GM20000 (cell line): ENCODE results near the gene MPP4.
"Not testable (repeated sequence)": the region's sequence is repeated elsewhere in the genome, so short reads cannot be mapped to it uniquely, and the experiment has no call there.

Experiments used
- DNase-seq: peaks from one replicate; pipeline ENCODE4 v3.0.0; 2012; ENCODE audit warnings: low spot score
- TF ChIP-seq, protein P1 (sequence below): IDR thresholded peaks from 2 replicates; pipeline ENCODE4 v1.5.1; 2012; ENCODE audit warnings: mild to moderate bottlenecking, control low read depth; ENCODE audit errors: extremely low read depth, missing control alignments

MPP4 gene

DNA sequence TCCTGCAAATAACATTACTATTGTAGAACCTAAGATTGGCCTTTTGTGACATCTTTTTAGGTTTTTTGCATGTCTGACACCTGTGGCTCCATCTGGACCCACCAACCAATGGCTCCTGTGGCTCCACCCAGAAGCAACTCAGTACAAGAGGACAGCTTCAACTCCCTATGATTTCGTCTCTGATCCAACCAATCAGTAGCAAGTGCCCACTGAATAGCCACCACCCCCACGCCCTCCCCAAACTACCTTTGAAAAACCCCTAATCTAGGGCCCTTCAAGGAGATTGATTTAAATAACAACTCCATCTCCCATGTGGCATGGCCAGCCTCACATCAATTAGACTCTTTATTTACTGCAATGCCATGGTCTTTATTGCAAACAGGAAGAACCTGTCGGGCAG is 23.6 kb downstream of the MPP4 start:
- DNase-seq: no peak
- TF ChIP-seq, protein P1, sequence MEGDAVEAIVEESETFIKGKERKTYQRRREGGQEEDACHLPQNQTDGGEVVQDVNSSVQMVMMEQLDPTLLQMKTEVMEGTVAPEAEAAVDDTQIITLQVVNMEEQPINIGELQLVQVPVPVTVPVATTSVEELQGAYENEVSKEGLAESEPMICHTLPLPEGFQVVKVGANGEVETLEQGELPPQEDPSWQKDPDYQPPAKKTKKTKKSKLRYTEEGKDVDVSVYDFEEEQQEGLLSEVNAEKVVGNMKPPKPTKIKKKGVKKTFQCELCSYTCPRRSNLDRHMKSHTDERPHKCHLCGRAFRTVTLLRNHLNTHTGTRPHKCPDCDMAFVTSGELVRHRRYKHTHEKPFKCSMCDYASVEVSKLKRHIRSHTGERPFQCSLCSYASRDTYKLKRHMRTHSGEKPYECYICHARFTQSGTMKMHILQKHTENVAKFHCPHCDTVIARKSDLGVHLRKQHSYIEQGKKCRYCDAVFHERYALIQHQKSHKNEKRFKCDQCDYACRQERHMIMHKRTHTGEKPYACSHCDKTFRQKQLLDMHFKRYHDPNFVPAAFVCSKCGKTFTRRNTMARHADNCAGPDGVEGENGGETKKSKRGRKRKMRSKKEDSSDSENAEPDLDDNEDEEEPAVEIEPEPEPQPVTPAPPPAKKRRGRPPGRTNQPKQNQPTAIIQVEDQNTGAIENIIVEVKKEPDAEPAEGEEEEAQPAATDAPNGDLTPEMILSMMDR: no peak

DNA sequence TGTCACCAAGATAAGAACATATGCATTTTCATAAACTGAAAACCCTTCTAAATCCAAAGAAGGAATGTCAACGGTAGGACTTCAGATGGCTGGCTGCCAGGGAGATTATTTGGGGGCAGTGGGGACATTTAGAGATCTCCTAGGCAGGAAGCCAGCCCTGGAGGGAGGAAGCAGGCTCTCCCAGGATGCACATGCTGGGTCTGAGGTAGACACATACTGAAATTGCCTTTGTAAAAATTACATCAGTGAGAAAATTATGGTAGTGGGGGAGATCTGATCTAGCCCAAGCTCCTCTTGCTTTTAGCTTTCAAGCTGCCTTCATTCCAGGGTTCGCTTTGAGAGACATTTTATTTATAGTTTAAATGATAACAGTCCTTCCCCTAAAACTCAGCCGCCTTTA is 24.1 kb downstream of the MPP4 start:
- no peak for DNase-seq
- TF ChIP-seq, protein P1: no peak

DNA sequence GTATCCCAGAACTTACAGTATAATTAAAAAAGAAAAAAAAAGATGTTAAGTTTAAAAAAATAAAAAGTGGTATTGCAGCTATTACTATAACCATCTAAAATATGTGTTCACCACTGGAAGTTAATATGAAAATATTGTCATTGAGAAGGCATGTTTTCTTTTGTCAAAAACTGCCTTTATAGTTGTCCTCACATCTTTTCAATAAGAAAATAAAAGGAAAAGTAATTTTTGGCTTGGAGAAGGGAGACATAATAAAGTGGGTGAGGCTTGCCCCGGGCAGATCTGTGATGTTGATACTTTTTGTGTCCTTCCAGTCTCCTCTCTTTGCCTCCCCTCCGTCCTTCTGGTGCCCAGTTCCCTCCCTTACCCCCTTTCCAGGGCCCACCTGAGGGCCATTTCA is 24.9 kb downstream of the MPP4 start:
- TF ChIP-seq, protein P1: no peak
- DNase-seq: no peak

DNA sequence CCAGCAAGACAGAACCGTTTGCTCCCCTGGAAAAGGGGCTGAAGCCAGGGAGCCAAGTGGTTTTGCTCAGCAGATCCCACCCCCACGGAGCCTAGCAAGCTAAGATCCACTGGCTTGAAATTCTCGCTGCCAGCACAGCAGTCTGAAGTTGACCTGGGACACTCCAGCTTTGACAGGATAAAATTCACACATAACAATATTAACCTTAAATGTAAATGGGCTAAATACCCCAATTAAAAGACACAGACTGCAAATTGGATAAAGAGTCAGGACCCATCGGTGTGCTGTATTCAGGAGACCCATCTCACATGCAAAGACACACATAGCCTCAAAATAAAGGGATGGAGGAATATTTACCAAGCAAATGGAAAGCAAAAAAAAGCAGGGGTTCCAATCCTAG is 27.2 kb downstream of the MPP4 start:
- not testable (repeated sequence) for DNase-seq

DNA sequence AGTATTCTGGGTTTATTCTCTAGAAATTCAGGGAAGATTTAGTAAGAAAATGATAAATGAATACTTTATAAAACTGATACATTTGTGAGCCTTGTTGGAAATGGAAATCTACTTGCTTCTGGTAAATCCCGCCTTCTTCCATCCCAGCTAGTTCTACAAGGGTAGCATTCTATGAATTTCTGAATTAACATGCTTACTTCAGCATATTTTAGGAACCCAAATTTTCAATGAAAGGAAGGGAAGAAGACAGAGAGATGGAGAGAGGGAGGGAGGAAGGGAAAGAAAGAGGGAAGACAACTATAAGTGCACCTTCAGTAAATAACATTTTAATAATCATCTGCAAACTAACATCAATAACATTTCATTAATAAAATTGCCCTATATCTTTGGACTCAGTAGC is 28.6 kb downstream of the MPP4 start:
- TF ChIP-seq, protein P1: no peak
- no peak for DNase-seq

DNA sequence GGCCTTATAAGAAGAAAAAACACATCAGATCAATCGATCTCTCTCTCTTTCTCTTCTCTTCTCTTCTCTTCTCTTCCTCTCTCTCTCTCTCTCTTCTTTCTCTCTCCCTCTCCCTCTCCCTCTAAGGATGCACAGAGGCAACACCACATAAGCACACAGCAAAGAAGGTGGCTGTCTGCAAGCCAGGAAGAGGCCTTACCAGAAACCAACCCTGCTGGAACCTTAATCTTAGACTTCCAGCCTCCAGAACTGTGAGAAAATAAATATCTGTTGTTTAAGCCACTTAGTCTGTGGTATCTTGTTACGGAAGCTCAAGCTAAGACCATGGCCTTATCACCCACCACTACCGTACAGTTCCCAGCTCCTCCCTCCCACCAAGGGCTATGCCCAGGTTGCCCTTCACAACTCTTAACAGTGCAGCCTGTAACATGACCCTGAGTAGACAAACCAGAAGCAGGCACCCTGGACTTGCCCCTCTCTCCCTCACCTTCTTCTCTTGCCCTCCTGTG is 30.0 kb downstream of the MPP4 start:
- no peak for DNase-seq
- TF ChIP-seq, protein P1: no peak

DNA sequence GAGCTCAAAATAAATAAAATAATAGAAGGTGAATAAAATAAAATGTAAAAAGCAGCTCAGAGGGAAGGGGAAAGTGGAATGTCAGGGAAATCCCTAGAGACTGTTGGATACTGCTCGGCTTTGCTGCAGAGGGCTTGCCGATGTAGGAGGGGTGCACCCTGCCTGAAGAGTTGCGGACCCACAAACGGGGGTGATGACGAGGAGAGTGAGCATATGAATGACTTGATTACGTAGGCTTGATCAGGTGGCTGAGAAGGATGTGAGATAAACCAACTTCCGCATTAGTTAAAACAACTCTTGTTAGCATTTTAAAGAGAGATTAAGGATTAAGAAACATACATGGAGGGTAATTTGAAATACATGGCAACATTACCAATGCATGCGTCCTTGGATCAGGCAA is 34.1 kb downstream of the MPP4 start:
- no peak for DNase-seq
- TF ChIP-seq, protein P1: no peak

DNA sequence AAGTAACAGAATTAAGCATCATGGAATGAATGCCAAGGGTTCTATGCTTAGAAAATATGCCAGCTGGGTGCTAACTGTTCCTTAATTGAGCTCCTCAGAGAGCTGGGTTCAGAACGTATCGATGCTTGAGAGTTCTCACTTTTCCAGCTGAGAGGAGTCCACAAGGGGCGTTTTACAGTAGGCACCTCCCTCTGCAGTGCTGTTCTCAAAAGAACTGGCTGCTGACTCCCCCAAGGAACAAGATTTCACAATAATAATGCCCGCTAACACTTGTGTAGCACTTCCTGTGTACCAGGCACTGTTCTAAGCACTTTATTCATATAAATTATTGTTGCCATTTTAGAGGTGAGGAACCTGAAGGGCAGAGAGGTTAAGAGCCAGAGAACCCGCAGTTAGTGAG is 37.1 kb downstream of the MPP4 start:
- TF ChIP-seq, protein P1: no peak
- no peak for DNase-seq
